Amniotic stem cell (primary cell): ENCODE measurements around the gene SOCS4.
"Not testable (repeated sequence)": the region's sequence is repeated elsewhere in the genome, so short reads cannot be mapped to it uniquely, and the experiment has no call there.

Experiments used
- DNase-seq: peaks from one replicate; lab custom pipeline; 2025; lab: John Stamatoyannopoulos, UW

SOCS4 gene

DNA sequence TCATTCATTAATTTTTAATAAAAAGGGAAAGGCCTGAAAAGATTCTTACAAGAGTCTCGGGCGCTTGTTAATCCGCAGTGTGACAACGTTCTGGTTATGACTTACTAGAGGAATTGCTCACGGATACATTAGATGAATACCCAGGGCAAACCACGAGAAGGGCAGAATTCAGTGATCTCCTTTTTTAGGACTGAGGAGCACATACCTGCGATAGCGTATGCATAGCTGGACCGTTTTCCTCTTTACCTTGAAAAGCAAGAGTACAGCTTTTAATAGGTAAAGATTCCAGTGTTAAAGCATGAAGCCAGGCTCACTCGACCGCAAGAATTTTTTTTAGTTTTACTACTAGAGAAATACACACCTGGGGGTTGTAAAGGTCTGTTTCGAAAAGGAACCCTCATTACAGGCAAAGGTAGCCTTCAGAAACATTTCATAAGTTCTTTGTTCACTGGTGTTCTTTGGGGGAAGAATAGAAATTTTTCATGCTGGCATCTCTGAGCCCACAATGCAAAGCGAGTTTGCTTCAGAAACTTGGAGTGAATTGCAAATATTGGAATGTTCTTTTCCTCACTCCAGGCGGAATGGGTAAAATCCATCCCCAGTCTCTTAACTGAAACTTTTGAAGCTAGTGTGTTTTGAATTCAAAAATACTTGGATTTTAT lies 25.4 kb downstream of the SOCS4 start:
- DNase-seq = peak; percentile 52

DNA sequence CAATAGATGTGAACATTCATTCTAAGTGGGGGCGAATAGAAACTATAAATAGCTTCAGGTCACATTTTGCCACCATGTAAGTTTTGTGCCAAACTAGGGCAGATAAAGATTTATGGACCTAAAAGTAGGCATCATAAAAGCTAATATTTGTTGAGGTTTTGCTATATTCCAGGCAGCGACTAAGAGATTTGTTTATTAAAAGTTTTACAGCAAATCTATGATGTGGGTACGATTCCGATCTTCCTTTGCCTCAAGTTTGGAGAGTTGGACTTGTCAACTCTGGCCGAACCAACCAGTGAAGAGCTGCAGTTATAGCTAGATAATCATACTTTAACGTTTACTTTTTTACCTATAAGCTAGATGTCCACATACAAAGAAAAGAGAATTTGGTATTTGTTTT lies 26.0 kb downstream of the SOCS4 start:
- no peak for DNase-seq

DNA sequence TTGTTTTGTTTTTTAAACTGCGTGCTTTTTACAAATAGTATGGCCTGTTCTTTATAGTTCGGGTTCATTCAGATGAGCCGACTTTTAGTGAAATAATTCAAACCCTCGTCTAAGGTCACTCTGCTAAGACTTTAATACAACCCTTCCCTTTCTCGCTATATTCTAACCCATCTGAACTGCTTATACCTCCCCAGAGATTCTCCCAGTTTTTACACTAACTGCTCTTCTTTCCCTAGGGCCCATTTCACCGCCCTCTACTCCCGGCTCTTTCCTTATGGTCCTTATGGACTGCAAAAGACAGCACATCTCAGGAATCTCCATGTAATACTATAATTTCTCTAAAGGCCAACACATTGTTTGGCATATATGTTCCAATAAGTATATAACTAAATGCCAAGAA lies 26.5 kb downstream of the SOCS4 start:
- DNase-seq = no peak

DNA sequence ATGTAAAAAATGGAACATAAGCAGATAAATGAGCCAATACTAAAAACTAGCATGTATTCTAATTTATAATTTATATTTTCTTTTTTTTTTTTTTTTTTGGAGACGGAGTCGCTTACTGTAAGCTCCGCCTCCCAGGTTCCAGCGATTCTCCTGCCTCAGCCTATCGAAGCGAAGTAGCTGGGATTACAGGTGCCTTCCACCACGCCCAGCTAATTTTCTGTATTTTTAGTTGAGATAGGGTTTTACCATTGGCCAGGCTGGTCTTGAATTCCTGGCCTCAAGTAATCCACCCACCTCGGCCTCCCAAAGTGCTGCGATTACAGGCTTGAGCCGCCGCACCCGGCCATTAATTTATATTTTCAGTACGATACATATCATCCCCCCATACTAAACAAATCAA lies 27.1 kb downstream of the SOCS4 start:
- DNase-seq = no peak

DNA sequence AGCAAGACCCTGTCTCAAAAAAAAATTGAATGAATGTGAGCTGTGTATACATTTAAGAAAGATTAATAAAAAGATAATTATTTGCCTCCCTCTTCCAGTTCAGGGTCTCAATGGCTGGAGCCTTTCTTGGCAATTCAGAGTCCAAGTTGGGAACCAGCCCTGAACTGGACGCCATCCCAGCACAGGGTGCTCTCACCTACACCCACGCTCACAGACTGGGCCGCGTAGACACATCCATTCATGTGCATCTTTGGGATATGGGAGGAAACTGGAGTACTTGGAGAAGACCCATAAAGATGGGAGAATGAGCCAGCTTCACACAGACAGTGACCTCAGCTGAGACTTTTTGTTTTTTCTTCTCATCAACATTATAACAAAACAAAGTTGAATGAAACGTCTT lies 30.9 kb downstream of the SOCS4 start:
- no peak for DNase-seq

DNA sequence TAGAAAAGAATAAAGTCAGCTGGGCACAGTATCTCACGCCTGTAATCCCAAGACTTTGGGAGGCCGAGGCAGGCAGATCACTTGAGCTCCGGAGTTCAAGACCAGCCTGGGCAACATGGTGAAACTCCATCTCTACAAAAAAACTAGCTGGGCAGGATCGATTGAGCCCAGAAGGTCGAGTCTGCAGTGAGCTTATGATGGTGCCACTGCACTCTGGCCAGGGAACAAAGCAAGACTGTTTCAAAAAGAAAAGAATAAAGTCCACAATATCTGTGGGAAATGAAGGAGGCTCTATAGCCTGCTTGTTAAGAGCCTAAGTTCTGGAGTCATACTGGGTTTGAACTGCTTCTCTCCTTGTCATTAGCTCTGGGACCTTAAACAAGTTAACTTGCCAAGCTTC lies 32.3 kb downstream of the SOCS4 start:
- DNase-seq = no peak

DNA sequence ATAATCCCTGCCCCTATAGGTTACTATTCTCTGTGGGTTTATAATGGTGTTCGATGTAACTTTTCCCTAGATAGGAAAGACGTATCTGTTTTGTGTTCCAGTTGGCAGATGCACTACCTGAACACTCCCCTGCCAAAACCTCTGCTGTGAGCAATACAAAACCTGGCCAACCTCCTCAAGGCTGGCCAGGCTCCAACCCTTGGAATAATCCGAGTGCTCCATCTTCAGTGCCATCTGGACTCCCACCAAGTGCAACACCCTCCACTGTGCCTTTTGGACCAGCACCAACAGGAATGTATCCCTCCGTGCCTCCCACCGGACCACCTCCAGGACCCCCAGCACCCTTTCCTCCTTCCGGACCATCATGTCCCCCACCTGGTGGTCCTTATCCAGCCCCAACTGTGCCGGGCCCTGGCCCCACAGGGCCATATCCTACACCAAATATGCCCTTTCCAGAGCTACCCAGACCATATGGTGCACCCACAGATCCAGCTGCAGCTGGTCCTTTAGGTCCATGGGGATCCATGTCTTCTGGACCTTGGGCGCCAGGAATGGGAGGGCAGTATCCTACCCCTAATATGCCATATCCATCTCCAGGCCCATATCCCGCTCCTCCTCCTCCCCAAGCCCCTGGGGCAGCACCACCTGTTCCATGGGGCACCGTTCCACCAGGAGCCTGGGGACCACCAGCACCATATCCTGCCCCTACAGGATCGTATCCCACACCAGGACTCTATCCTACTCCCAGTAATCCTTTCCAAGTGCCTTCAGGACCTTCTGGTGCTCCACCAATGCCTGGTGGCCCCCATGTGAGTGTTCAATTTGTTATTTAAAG lies 35.7 kb downstream of the SOCS4 start:
- DNase-seq = no peak

DNA sequence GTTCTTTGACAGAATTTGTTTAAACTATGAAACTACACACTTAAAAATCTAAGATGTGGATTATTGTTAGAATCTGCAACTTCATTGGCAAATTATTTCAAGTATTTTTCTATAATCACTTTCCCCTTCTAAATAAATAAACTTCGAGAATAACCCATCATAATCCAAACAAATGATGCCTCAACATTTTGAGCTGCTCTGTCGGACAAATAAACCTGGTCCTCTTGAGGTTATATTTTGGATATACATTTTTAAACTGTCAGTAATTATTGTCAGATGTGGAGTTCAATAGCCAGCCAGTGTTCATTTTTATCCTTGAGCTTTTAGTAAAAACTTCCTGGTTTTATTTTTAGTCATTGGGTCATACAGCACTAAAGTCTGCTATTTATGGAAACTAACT lies 37.9 kb downstream of the SOCS4 start:
- DNase-seq = not testable (repeated sequence)

DNA sequence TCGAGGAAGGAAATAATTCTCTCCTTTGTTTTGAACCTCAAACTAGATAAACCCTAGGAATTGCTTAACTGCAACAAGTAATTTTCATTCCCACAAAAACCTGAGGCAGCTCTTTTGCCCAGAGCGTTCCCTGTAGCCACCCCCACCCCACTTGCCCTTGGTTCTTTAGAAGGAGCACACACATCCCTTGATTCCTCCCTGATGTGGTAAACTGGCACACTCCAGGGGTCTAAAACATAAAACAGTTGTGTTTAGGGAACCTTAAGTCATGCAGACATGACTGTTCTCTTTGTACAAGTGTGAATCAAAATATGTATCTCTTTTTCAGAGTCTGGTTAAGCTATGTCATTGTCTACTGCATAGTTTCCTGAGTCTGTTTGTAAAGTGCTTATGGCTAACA lies 38.4 kb downstream of the SOCS4 start:
- DNase-seq = no peak

DNA sequence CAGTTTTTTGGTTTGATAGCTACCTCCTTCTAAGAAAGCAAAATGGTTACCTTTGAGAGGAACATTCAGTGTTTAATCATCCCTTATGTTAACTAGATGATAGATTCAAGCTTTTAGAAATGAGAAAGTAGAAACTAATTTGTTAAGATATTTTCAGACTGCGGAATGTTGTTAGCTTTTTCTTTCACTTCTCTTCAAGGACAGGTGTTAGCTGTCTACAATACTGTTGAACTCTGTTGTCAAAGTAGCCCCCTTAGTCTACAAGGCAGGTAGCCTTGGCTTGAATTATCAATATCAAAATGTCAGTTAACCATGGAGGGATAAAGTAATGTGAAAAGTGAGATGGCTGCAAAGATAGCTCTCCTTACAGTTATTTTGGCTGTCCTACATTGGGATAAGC lies 39.2 kb downstream of the SOCS4 start:
- DNase-seq = no peak

DNA sequence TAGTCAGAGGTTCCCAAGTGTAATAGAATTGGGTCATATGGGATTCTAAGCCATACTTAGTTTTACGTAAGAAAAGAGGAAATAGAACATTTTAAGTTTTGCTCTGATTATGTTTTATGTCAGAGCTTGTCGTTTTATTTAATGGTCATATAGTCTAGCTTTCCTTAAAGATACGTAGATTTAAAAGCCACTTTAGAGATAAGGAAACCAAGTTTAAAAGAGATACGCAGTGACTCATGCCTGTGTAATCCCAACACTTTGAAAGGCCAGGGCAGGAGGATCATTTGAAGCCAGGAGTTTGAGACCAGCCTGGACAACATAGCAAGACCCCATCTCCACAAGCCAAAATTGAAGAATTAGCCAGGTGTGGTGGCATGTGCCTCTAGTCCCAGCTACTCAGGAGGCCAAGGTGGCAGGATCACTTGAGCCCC lies 44.0 kb downstream of the SOCS4 start:
- no peak for DNase-seq

DNA sequence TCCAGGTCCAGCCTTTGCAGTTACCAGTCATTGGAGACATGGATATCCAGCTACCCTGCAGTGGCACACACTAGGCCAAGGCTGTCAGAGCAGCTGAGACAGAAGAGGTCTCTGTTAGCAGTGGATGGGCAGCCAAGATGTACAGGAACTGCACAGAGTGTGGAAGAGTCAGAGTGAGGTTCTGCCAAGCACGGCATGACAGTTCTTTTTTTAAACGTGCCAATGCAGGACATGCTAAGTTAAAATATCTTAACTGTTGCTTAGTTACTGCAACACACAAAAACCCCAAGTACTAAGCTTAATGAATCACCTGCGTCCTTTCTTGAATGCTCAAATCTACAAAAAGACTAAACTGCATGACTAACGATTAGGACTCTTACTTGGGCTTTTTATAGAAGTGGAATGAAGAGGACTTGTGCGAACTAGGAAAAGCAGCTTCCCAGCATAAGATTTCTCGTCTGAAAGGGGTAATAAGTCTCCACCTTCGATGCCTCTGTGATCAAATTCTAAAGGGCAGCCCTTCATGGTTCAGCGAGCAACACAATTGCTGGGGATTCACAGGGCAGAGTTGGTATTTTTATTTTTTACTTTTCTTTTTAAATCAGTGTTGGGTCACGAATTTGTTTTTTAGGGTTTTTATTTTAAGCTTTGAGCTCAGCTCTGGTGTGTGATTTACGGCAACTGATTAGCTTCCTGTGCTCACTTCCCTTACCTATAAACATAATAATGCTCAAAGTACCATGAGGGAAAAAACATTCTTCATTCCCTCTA lies 45.0 kb downstream of the SOCS4 start:
- DNase-seq = peak; percentile 90

DNA sequence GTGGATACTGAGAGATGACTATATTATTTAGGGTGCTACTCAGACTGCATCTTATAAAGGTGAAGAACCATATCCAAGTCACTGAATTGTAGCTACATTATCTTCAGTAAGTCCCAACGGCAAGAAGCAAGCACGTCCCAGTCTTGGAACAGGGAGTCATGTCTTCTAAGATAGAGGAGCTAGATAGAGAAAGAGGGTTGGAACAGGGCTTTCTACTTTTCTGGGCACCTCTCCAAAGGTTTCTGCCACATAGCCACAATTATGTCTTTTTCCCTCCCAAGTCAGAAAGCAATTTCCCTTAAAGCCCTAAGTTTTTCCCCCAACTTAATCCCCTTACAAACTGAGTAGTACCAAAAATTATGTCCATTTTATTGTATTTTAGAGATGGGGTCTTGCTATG lies 46.8 kb downstream of the SOCS4 start:
- DNase-seq = peak; percentile 65

DNA sequence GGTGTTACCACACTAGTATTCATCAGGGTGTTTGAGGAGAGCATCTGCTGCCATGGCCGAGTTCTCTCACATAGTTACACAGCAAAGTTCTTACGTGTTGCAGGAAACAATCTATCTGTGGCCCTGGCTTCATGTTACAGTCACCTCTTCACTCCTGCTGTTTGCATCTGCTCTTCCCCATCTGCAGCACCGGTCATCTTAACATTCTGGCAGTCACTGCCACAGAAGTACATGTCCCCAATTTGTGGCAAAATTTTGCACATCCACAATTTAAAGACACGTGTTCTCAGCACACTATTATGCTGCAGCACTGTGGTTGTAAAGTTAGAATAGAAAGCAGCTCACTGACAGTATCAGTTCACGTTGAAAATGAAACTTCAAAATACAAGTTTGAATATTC lies 47.6 kb downstream of the SOCS4 start:
- no peak for DNase-seq

DNA sequence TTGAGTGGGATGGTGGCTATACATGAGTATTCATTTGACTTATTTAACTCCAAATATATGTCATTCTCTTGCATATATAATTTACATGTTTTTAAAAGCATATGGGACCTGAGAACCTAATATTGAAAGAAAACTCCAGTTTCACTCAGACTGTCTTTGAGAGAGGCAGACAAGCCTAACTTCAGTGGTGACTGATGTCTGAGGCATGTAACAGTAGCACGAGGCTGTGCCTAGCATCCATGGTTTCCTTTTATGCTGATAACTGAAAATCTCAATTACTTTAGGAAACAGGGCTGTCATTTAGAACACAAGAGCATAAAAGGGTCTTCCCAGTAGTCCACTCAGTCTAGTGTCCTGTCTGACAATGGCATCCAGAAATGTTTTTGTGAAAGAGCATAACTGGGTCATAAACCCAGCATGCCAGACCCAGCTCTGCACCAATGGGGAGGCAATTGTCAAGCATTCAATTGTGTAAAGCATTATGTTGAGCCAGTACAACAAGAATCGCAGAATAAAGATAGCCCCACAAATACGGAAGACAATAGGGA lies 48.7 kb downstream of the SOCS4 start:
- peak; percentile 28 for DNase-seq

DNA sequence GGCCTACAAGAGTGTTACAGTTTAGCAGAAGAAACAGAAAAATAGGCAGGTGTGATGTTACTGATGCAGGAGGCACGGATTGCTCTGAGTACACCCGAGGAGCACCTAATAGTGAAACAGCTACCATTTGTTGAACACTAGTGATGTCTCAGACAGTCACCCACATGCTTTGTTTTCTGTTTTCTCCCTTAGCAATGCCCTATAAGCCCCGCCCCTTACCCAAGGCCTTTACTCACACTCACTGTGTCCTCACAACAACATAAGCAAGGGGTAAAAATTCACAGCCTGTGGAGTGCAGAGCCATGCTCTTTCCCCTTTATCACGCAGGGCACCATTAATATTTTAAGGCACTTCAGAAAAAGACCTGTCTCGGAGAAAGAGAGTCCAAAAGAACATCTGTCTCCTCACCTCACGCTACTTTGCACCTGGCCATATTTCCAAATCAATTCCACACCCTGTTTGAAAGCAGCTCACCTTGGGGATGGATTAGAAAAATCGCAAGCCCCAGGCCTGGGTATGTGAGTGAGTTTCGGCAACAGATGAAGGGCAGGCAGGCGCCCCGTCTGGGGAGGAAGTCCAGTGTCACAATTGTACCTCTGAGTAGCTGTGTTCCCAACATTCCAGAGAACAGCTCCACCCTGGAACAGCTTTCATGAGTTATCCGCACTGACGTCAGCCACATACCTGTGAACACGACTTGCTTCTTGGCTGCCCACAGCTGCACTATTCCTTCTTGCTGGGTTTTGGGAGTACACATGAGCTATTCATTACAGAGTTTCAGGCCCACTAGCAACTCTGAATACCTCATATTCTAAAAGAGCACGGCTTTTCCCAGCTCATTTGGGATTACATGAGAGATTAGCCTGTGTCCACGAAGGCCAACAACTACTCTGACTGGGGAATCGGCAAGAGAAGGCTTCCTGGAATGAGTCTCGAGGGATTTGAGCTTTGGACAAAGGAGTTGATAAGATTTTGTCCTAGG lies 50.4 kb downstream of the SOCS4 start:
- DNase-seq = no peak

DNA sequence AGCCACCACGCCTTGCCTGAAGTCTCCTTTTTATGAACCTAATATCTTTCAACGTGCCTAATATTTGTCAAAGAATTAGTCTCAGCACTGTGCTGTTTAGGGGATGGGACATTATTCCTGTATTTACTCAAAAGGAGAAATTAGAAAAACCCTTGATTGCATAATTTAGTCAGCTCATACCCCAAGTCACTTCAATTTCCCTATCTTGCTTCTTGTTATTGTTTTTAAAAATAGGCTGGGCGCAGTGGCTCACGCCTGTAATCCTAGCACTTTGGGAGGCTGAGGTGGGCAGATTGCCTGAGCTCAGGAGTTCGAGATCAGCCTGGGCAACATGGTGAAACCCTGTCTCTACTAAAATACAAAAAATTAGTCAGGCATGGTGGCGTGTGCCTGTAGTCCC lies 52.9 kb downstream of the SOCS4 start:
- not testable (repeated sequence) for DNase-seq

DNA sequence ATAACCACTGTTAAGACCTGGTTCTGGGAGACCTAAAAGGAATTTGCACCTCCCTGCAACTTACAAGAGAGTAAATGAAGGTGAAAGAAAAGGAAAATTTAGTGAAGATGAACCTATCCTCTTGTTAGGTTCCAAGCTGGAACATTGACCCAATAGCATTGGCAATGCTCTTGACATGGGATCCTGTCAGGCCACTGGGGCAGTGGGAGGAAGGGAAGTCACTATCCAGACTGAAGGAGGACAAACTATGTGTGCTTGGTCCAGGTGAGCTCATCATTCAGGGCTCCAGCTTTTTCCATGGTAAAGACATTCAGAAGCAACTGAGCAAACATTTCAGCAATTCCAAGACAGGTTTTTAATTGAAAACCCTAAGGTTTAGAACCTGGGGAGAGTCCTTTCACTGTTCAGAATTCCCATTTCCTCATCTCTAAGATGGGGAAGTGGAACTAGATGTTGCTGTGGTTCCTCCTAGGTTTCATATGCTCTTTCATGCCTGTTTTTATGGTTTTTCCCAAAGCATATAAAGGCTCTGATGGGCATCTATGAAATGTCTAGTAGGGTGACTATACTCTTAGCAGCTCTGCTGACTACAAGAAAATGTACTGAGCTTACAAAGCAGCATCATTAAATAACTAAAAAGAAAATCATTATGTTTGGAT lies 57.5 kb downstream of the SOCS4 start:
- no peak for DNase-seq

DNA sequence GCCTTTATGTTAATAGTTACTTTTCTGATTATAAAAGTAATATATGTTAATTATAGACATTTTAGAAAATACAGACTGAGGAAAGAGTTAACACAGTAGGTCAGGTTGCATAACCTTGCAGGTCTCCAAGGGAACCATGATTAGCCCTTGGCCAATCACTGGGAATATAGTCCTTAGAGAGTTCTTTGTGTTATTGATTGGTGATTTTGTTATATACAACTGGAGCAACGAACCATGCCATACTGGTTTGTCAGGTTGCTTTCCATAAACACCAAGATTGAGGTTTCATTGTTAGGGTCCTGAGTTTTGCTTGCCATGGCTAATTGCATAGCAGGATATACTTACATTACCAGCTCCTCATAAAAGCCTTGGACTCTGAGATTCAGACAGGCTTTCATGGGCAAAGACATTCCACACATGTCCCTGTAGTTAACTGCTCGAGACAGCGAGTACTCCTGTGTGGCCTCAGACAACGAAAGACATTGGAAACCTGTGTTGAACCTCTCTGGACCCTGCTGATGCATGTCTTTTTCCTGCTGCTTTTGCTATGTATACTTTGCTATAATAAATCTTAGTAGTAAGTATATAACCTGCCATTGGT lies 58.1 kb downstream of the SOCS4 start:
- DNase-seq = no peak

DNA sequence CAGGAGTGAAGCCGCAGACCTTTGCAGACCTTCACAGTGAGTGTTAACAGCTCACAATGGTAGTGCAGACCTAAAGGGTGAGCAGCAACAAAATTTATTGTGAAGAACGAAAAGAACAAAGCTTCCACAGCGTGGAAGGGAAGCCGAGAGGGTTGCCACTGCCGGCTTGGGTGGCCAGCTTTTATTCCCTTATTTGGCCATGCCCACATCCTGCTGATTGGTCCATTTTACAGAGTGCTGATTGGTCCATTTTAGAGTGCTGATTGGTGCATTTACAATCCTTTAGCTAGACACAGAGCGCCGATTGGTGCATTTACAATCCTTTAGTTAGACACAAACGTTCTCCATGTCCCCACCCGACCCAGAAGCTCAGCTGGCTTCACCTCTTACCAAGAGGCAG lies 59.9 kb downstream of the SOCS4 start:
- no peak for DNase-seq
